Measurements from ENCODE around the gene PHYKPL. TPM values are rescaled to one million over a fixed set of nuclear protein-coding genes. Genes with fewer than 3 reads are reported as not detected.

The PHYKPL gene
- total RNA-seq, 1 donor from 2014 or later, result 11.8 TPM

- DNase-seq (ENCODE audit: low spot score), result peak; percentile 24
Measured at GRCh38 chr5:178223828-178224335, 8.7 kb downstream of the PHYKPL start.

GRCh38 chr5:178223196-178223773 is 9.3 kb downstream of the PHYKPL start:
- no peak for DNase-seq (ENCODE audit: low spot score)

DNA sequence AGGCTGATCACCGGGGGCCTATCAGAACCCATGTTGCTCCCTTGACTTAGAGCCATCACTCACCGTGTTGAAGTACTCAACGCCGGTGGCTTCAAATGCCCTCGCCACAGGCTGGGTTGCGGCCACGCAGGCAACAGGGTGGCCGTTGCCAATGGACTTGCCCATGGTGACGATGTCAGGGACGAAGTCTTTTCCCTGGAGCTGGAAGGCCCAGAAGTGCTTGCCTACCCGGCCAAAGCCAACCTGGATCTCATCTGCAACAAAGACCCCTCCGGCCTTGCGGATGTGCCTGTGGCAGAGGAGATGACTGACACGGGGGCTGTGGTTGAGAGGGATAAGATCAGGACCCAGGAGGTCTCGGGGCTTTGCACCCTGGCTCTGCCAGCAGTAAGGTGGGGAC is 10.3 kb downstream of the PHYKPL start:
- DNase-seq (ENCODE audit: low spot score), result no peak

DNA sequence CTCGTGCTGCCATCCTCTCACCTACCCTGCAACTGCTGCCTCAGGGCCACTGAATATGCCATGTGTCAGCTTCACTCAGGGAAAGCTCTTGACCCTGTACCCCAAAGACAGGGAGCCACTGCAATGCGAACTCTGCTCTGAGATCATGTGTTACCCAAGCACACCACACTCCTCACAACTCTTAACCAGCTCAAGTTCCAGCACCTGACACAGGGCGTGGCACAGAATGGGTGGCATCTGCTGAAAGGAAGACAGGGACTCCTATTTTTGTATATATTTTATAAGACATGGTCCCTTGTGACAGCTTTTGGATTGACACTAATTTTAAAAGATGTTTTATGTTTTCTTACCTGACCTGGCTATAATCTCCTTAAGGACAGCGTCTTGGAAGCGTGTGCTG is 10.7 kb downstream of the PHYKPL start:
- no peak for DNase-seq (ENCODE audit: low spot score)

DNA sequence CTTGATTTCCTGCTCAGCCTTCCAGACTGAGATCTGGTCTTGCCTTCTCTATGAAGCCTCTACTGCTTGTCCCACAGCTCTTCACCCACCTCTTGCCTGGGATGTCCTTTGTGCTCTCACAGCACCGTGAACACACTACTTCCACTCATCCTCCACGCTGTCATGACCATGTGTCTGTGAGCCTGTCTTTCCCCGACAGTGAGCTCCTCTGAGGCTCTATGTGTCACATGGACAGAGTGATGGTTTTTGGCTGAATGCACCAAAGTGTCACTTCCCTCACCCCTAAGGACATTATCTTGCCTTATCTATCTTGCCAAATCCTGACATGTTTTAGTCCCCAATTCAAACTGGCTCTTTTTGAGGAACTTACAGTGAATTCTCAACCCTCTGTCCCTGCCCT is 11.3 kb downstream of the PHYKPL start:
- no peak for DNase-seq (ENCODE audit: low spot score)

DNA sequence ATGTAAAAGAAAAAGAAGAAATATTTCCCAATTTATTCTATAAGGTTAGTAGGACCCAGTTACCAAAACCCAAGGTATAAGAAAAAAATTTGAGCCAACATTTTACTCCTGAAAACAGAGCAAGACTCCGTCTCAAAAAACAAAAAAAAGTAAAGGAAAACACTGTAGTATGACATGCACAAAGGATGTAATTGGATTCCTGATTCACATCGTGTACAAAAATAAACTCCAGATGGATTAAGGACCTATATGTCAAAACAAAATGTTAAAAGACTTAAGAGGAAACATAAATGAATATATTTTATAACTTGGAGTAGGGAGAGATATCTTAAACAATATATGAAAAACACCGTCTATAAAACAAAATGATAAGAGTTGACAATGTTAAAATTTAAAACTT is 13.8 kb downstream of the PHYKPL start:
- no peak for DNase-seq (ENCODE audit: low spot score)

- DNase-seq (ENCODE audit: low spot score), result no peak
Measured at GRCh38 chr5:178218237-178218776, 14.3 kb downstream of the PHYKPL start.

DNA sequence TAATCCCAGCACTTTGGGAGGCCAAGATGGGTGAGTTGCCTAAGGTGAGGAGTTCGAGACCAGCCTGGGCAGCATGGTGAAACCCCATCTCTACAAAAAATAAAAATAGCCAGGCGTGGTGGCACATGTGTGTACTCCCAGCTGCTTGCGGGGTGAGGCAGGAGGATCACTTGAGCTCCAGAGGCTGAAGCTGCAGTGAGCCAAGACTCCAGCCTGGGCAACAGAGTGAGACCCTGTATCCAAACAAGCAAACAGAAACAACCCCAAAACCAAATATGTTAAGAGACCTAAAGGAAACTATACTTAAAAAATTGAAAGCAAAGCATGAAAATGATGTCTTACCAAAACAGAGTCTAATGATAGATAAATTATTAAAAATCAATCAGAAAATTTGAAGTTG is 15.8 kb downstream of the PHYKPL start:
- DNase-seq (ENCODE audit: low spot score), result no peak

GRCh38 chr5:178216088-178216534 is 16.5 kb downstream of the PHYKPL start:
- DNase-seq (ENCODE audit: low spot score), result no peak

DNA sequence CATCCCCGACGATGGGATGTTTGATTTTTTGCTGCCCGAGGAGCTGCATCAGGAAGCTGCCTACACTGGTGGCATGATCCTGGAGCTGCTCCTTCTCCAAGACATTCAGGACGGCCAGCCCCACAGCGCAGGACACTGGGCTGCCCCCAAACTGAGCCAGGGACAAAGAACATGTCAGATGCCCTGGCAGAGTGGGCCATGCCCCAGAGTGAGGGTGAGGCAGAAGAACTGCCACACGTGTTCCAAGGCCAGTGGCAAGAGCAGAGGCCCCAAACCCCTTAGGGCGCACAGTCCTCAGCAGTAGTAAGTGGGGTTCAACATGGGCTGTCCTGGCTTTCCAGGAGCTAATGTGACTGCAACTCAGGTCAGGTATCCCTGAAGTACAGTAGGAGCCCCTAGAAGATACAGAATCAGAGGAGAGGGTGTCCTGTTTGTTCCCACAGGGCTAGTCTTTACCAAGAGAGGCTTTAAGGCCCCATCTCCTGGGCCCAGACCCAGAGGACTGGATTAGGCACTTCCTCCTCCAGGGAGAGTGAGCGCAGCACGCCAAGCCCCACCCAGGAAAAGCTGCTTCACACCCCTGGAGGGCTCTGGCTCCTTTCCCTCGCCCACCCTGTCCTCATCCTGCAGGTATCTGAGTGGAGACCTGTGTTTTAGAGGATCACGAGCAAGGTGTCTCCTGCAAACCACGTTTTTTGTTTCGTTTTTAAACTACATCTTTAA is 17.2 kb downstream of the PHYKPL start:
- no peak for DNase-seq (ENCODE audit: low spot score)

DNA sequence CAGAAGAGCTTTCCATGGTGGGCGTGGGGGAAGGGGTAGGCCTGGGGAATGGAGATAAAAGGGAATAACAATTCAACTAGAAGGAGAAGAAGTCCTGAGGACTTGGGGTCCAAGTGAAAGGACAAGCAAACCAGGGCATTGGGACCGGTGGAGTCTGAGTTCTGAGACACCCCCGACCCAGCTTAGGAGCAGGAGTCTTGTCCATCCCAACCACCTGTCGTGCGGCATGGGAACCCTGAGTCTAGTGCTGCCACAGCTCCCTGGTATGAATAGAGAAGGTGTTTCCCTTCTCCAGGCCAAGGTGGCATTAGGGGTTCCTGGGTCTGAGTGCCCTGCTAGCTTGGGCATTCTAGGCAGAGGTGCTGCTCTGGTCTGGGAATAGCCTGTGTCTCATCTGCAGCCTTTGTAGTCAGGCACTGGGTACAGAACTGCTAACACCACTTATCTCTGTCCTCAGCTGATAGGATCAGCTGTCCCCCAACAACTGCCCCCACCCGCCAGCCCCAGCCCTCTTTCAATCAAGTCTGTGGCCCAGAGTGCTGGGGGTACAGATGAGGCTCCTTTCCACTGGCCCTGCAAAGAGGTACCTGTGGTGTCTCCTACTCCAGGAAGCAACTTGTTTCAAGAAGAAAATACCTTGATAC is 18.3 kb downstream of the PHYKPL start:
- no peak for DNase-seq (ENCODE audit: low spot score)

- no peak for DNase-seq (ENCODE audit: low spot score)
Measured at GRCh38 chr5:178213748-178214151, 18.9 kb downstream of the PHYKPL start.

DNA sequence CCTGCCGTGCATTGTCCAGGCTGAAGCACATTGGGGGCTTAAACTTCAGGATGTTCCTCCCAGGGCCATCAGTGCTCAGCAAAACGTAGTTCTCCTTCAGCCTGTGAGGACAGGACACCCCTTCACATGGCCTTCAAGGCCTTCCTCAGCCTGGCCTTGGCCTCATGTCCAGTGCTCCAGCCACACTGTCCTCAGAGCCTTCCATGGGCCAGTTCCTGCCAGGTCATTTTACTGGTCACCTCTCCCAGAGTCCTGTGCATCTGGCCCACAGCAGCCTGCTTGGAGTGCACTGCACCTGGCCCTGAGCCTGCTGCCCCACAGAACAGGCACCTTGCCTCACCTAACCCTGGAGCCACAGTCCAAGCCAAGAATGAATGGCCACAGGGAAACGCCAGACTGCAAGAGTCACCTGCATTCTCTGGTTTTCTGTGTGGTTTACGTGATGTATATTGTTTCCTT is 19.6 kb downstream of the PHYKPL start:
- no peak for DNase-seq (ENCODE audit: low spot score)

- no peak for DNase-seq (ENCODE audit: low spot score)
Measured at GRCh38 chr5:178212241-178213002, 20.2 kb downstream of the PHYKPL start.

DNA sequence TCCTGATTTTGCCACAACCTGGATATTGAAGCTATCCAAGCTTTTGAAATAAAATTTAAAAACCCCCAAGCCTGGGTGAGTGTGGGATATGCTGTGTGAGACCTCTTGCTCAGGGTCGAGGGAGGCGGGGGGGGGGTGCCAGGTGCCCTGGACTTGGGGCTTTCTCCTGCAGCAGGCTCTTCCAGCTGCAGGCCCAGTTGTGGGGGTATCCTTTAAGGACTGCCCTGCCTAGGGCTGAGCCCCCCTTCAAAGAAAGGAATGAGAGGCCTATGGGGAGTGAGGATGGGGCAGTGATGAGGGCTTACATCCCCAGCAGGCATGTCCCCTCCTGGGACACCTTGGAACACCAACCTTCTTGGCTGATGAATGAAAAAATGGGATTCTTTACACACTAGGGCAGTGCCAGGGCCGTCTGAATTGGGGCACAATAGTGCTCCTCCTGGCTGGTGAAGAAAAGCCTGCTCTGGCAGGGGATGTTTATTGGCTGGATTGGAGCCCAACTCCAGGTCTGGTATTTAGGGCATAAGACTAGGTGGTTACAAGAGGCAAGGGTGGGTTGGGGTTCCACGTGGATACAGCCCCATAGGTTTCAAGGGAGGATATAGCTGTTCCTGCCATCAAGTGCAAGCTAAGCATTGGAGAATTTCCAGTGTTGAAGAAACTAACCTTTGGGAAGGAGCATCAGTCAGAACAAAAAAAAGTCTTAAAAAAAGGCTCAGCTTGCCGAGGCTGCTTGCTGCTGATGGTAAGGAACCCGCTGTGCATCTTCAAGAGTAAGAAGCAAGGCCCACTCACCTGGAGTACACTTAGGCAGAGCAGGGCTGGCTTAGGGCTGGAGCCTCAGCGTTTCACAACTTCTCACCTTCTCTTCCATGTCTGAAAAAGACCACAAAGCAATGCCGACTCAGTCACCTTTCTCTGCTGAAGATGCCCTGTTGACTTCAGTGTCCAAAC is 21.2 kb downstream of the PHYKPL start:
- no peak for DNase-seq (ENCODE audit: low spot score)

- DNase-seq (ENCODE audit: low spot score), result no peak
Measured at GRCh38 chr5:178210686-178211085, 21.9 kb downstream of the PHYKPL start.

GRCh38 chr5:178210073-178210535 is 22.5 kb downstream of the PHYKPL start:
- no peak for DNase-seq (ENCODE audit: low spot score)

GRCh38 chr5:178209334-178210072 is 23.1 kb downstream of the PHYKPL start:
- no peak for DNase-seq (ENCODE audit: low spot score)

- DNase-seq (ENCODE audit: low spot score), result no peak
Measured at GRCh38 chr5:178208540-178209227, 23.9 kb downstream of the PHYKPL start.
